Glutamatergic neuron (in vitro differentiated cells): ENCODE results near the gene PIR. TPM values are rescaled to one million over a fixed set of nuclear protein-coding genes. Genes with fewer than 3 reads are reported as not detected.

Experiments
- DNase-seq: peaks from one replicate; pipeline ENCODE4 v3.0.0; 2022
- H3K27ac Mint-ChIP-seq: one replicate; pipeline ENCODE4 v1.8.0; 2020; ENCODE audit warnings: mild to moderate bottlenecking, mixed read lengths, inconsistent platforms; ENCODE audit not compliant: unreplicated experiment
- H3K27me3 Mint-ChIP-seq: one replicate; pipeline ENCODE4 v1.8.0; 2020; ENCODE audit warnings: mild to moderate bottlenecking, moderate library complexity, mixed read lengths, inconsistent platforms; ENCODE audit not compliant: unreplicated experiment
- H3K36me3 Mint-ChIP-seq: one replicate; pipeline ENCODE4 v1.8.0; 2020; ENCODE audit warnings: mild to moderate bottlenecking, mixed read lengths, inconsistent platforms; ENCODE audit not compliant: unreplicated experiment
- H3K4me1 Mint-ChIP-seq: one replicate; pipeline ENCODE4 v1.8.0; 2020; ENCODE audit warnings: mild to moderate bottlenecking, low read depth, mixed read lengths, inconsistent platforms; ENCODE audit not compliant: unreplicated experiment
- H3K4me3 Mint-ChIP-seq: one replicate; pipeline ENCODE4 v1.8.0; 2020; ENCODE audit warnings: mild to moderate bottlenecking, mixed read lengths, inconsistent platforms; ENCODE audit not compliant: unreplicated experiment
- H3K9me3 Mint-ChIP-seq: one replicate; pipeline ENCODE4 v1.8.0; 2020; ENCODE audit warnings: mild to moderate bottlenecking, moderate library complexity, mixed read lengths, inconsistent platforms; ENCODE audit not compliant: unreplicated experiment
- total RNA-seq: library from RNA; stranded (reverse); fragmentation: NEBNext Ultra II Directional; extraction: Animal tissue kit (Norgen Biotek cat#: 25700); gene quantifications from one replicate; pipeline ENCODE4 v1.2.1, GENCODE V29; 2021; ENCODE audit not compliant: unreplicated experiment
- TF ChIP-seq, protein P1 (sequence below): fragments of 200-600 bp; sonication (generic); IDR thresholded peaks from one replicate; pipeline ENCODE4 v1.5.0; 2021; ENCODE audit not compliant: partially characterized antibody, unreplicated experiment

Gene PIR
- total RNA-seq, 1 donor from 2014 or later = 2.6 TPM

DNA sequence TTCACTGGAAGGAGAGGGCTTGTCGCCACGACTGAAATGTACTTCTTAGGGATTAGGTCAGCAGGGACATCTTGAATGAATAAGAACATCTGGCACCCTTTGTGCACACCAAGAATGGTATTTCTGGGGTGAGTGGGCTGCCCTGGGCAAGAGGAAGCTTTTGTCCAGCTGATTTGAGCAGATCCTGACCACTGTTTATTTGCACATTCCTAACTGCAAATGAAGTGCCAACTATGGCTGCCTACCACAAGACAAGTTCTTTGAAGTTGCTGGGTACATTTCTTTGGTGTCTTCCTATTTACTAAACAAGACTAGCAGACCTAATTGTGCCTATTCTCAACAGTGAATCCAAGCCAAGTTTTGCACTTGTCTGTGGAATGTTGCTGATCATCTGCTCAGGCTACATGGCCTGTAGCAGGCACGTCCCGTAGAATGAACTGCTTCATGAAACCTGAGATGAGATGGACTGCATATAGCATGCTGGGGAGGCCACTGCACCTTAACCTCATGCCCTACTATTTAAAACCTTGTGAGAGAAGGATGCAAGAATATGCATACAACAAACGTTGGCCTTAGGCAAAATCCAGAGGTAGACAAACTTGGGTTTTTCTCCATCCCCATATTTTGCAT, 45.0 kb downstream of the PIR start:
- no peak for DNase-seq
- Mint-ChIP-seq H3K36me3 (no peaks in the 10 kb centered on the region), H3K27ac (no peak overlapping the region), H3K4me1 (peaks cover 22% of the 10 kb centered on the region), H3K9me3 (no peaks in the 10 kb centered on the region), H3K4me3 (no peak overlapping the region), H3K27me3 (no peaks in the 10 kb centered on the region)
- TF ChIP-seq, protein P1, sequence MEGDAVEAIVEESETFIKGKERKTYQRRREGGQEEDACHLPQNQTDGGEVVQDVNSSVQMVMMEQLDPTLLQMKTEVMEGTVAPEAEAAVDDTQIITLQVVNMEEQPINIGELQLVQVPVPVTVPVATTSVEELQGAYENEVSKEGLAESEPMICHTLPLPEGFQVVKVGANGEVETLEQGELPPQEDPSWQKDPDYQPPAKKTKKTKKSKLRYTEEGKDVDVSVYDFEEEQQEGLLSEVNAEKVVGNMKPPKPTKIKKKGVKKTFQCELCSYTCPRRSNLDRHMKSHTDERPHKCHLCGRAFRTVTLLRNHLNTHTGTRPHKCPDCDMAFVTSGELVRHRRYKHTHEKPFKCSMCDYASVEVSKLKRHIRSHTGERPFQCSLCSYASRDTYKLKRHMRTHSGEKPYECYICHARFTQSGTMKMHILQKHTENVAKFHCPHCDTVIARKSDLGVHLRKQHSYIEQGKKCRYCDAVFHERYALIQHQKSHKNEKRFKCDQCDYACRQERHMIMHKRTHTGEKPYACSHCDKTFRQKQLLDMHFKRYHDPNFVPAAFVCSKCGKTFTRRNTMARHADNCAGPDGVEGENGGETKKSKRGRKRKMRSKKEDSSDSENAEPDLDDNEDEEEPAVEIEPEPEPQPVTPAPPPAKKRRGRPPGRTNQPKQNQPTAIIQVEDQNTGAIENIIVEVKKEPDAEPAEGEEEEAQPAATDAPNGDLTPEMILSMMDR = no peak

DNA sequence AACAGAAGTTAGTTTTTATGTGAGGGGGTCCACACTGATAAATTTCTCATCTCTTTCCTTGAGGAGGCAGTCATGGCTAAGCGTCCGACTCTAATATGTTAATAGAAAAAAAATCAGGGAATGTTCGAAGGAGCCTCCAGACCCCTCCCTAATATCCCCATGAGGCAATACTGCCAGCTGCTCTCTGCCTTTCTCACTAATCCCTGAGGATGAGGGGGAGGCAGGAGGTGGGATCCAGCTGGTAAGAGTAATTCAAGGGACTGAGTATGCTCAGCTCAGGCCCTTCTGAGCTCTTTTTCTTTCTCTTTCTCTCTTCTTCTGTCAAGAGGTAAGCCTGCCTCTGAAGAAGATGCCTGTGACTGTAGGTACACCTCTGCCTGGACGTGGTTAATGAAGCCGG, 51.7 kb downstream of the PIR start:
- H3K9me3 Mint-ChIP-seq = no peaks in the 10 kb centered on the region
- peak; percentile 38 for DNase-seq
- peaks cover 13% of the 10 kb centered on the region for H3K4me1 Mint-ChIP-seq
- H3K36me3 Mint-ChIP-seq = no peaks in the 10 kb centered on the region
- H3K4me3 Mint-ChIP-seq = peak overlapping the region; percentile 76
- peak overlapping the region; percentile 94 for H3K27ac Mint-ChIP-seq
- no peaks in the 10 kb centered on the region for H3K27me3 Mint-ChIP-seq
- TF ChIP-seq, protein P1 = no peak

DNA sequence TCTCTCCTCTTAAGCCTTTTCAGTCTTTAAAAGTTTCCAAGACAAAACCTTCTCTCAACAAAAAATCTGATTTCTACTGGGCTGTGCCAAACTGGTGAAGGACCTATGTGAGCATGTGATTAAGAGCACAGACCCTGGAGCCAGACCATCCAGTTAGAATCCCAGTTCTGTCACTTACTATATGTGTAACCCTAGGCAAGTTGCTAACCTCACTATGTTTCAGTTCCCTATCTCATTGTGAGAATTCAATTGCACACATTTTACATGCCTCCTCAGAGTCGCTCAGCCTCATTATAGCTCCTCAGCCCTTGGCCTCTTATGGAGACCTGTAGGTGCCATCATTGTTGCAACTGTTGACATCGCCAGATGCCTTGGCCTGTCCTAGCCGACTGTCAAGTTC, 54.8 kb downstream of the PIR start:
- H3K27me3 Mint-ChIP-seq = no peaks in the 10 kb centered on the region

DNA sequence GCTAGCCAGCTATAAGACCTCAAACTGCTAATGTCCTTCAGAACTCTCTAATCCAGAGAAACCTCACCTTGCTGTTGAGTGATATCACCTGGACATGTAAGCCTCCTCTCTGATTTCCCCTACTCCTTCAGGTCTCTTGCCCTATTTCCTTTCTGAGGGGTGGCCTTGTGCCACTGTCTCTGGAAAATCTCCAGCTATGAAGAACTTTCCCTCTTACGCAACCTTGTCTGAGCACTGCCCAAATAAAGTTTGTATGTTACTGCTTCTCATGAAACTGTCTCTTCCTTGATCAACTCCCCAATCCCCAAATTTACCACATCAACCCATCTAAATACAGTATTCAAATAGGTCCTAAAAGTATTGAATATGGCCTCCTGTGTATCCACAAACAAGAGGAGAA, 55.4 kb downstream of the PIR start:
- peaks cover 13% of the 10 kb centered on the region for H3K4me1 Mint-ChIP-seq
- DNase-seq = no peak
- no peaks in the 10 kb centered on the region for H3K9me3 Mint-ChIP-seq
- TF ChIP-seq, protein P1 = no peak
- H3K27ac Mint-ChIP-seq = no peak overlapping the region
- H3K4me3 Mint-ChIP-seq = no peak overlapping the region
- peaks cover under 1% of the 10 kb centered on the region for H3K36me3 Mint-ChIP-seq
- peaks cover 2% of the 10 kb centered on the region for H3K27me3 Mint-ChIP-seq

More for the DNA sequence above, 54.8 kb downstream of the PIR start:
- Mint-ChIP-seq H3K27ac (no peak overlapping the region), H3K4me1 (peaks cover 13% of the 10 kb centered on the region), H3K4me3 (no peak overlapping the region), H3K9me3 (no peaks in the 10 kb centered on the region), H3K36me3 (no peaks in the 10 kb centered on the region)
- TF ChIP-seq, protein P1 = no peak
- no peak for DNase-seq

DNA sequence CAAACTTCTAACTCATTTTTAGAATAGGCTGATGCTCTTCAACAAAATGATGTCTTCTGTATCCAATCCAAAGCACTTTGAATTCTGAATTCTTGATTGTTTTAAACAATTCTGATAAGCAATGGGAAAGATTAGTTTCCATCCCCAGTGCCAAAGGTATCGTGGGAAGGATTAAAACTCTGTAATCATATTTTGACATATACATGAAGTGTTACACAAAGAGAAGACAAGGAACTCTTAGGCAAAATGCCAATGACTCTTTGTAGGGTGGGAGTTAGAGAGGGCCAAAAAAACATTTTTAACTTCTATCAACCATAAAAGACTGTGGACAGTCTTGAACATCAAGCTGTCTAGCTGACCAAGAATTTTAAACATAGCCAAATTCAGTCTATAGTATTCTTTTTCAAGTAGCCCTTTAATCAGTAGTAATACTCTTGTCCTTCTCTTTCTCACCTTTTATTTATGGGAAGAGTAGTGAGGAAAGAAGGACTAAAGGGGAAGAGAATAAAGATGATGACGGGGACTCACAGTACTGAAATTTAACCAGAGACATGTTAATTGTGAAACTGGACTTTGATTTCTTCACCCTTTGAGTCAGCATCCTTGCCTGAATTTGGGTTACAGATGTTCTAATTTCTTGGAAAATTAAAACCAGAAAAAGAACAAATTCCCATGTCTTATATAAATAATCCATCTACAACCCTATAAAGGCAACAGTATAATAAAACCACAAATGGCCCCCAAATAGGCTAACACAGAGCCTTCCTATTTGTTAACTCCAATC, 57.1 kb downstream of the PIR start:
- no peaks in the 10 kb centered on the region for H3K9me3 Mint-ChIP-seq
- H3K27ac Mint-ChIP-seq = no peak overlapping the region
- H3K27me3 Mint-ChIP-seq = peaks cover 2% of the 10 kb centered on the region
- H3K4me1 Mint-ChIP-seq = peaks cover 4% of the 10 kb centered on the region
- H3K4me3 Mint-ChIP-seq = no peak overlapping the region
- peaks cover 5% of the 10 kb centered on the region for H3K36me3 Mint-ChIP-seq
- no peak for DNase-seq
- TF ChIP-seq, protein P1 = no peak
